ENCODE measurements around the gene KCNMA1.

The KCNMA1 gene

DNA sequence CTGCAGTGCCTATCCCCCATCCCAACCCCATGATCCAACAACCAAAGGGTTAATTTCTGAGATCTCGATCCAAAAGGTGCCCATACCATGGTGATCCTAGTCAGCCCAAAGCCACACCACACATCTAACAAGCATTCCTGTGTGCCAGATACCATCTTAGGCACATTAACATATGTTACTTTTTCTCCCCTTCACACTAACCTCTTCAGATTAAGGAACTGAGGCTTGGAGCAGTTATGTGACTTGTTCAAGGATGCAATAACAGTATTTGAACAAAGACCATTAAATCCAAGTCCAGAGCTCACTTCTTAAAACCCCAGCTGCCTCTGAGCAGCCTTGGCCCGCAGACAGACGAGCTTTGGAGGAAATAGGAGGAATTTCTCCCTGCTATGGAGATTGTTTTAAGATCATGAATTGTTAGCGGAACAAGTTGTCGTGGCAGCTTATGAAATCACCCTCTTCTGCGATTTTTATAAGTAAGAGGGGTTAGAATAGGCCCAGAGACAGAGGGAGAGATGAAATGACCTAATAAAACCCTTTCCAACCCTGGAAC is 327.2 kb downstream of the KCNMA1 start:
- no peak for DNase-seq

DNA sequence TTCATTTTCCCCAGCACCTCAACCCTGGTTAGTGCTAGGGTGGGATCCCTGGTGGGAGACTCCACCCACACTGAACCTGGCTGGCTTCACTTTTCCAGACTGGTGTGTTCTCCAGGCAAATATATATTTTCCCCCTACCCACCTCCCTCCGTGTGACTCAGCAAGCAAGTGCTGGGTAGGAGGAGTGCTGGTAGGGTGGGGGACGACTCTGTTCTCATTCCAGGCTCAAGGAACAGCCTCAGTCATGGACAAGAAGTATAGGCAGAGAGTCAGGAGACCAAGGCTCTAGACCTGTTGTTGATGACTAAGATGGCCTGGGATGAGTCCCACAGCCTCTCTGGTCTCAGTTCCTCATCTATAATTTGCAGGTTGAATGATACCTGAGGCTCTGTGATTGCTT is 328.1 kb downstream of the KCNMA1 start:
- no peak for DNase-seq

DNA sequence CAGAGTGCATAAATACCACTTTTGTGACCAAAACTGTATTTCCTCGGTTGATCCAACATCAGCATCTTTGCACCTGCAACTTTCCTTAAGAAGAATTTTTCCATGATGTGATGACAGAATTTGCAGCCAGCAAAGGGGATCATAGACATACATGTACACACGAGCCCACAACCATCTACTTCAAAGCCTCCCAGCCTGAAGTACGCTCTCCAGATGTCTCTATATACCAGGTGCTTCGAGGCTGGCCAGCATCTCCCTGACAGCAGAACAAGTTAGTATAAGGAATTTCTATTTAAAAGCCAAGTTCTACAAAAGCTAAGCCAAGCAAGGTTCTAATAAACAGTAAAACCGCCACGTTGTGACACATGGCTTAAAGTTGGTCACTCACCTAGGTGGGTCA is 328.5 kb downstream of the KCNMA1 start:
- no peak for DNase-seq

DNA sequence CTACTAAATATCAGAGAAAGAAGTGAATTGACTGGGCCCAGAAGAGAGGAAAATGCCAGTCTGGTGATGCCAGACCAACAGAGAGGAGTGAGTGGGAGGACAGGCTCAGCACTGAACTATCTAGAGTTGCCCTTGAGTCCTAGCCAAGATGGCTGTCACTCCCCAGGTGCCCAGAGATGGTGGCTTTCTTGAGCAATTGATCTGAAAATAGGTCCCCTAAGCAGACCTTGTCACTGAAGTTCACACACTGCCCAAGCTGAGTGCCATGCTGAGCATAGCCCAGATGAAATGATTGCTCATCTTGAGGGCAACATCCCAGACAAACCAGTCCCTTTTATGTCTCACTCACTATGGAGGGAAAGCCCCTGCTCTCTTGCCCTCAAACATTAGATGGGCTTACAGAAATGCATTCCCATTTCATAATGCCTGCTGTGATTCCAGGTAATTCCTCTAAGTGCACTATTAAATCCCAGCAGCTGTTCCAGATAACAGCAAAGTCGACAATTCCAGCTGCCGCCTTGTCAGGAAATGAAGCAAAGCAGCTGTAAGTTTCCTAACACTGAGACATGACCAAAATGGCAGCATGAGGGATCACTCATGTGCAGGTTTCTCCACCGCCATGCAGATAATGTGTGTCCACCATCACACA is 329.4 kb downstream of the KCNMA1 start:
- DNase-seq: no peak

DNA sequence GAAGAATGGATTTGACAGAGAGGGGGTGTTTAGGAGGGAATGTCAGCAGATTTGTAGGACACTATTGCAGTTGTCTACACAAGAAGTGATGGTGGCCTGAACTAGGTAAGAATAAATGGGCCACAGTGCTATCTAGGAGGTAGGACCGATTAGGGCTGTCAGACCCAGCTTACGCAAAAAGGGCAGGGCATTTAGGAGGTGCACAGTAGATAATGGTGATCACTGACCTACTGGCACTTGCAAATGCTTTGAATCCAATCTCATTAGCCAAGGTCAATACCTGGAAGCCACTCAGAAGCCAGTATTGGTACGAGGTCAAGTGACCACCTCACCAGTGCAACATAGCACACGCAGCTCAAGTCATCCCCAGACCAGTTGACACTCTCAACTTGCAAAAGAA is 330.9 kb downstream of the KCNMA1 start:
- no peak for DNase-seq

DNA sequence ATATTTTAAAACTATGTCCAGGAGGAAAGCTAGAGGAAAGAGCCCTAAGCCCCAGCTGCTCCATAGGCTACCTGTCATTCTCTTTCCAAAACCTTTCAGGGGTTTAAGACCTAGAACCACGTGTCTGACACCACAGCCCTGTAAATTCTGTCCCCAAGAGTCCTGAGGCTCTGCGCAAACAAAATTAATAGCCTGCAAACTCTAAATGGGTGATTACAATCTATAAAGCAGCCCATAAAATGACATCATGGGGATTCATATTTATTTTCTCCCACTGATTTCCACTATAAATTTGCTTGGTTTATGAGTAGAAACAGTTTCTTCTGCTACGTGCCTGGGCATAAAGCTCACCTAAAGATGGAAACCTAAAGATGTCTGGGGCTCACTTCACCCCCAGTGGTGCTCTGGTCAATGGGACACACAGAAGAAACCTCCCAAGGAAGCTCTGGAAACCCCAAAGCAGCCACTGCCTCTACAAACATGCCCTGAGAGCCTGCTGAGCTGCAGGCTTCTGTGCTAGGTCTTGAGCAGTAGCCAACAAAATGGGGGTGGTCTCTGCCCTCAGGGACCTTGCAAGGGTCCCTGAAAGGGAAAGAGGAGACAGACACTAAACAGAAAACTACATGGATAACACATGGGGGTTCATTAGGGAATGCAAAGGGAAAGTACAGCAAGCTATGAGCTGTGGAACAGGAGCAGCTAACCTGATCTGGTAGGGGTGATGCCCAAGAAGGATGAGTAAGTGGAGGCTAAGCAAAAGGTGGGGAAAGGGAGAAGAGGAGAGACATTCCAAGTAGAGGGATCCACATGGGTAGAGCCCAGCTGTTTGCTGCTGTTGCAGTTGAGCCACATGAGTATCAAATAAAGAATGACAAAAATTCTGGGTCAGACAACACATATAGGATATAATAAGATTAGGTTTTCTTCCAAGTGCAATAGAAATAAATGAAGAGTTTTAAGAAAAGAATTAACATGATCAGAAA is 331.7 kb downstream of the KCNMA1 start:
- DNase-seq: no peak

DNA sequence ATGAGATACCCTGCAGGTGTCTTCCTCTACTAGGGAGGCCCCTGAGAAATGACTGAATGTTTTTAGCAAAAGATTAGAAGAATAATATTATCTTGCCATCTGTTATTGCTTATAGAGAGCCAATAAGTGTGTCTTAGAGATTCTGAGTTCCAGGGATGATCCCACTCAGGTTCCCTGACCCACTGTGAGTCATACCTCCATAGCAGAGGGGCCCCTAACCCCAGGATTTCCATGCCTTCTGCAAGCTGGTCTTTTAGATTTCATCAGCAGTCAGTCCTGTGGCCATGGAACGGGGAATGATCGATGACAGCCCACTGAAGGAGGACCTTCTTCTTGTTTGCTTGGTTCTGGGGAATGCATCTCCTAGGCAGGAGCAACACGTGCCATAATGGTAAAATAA is 333.4 kb downstream of the KCNMA1 start:
- no peak for DNase-seq

DNA sequence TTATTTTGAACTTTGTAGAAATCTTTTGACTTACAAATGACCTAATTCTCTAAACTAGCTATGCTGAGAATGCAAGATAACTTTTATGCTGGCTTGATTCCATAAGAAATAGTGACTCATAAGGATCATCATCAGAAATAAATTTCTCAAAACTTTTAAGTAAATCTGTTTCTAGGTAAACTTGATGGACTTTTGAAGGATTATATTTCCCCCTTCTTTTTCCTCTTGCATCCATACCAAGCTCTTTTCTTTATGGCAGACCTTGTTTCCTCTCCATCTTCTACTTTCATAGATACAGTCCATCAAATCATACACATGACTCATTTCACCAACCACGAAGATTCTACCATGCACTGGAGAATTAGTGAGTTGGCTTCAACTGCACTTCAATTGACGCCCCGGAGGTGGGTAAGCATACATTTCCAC is 336.3 kb downstream of the KCNMA1 start:
- DNase-seq: no peak

DNA sequence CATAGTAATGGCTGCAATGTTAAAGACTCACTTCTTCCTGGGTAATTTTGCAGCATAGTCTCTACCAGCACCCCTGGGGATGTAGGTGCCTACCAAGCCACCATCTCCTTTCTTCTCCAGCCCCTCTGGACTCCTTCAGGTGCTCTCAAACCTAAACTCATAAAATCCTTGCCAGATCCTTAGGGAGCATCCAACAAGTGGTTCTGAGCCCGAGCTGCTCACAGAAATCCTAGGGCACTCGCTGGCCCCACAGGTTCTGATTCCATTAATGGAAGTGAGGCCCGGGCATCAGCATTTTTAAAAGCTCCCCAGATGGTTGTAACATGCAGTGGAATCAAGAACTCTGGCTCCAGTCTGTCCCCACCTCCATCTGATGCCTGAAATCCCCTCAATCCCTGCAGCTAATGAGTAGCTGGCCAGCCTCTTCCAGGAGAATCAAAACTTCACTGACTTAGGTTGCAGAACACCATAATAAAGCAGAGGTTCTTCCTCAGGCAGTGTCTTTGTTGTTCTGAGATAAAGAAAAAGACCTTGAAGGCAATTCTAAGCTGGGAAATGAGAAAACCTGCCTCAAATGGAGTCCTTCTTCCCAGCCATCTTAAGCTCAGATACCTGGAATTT is 336.8 kb downstream of the KCNMA1 start:
- DNase-seq: no peak

DNA sequence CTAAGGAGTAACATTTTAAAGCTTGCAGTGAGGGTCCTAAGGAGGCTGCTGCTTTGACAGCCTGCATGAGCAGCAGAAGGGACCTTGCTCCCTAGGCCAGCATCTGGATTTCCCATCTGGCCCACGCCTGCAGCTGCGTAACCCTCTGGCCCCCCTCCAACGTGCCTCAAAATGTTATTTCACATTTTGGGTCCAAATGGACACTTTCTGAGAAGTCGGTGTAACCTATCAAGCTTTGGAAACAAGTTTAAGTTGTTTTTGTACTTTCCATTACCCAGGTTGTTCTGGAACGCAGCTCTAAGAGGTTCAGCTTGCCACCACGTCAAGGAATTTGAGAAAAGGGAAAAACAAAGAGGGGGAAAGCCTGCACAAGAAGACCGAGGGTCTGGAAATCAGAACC is 338.3 kb downstream of the KCNMA1 start:
- DNase-seq: no peak

DNA sequence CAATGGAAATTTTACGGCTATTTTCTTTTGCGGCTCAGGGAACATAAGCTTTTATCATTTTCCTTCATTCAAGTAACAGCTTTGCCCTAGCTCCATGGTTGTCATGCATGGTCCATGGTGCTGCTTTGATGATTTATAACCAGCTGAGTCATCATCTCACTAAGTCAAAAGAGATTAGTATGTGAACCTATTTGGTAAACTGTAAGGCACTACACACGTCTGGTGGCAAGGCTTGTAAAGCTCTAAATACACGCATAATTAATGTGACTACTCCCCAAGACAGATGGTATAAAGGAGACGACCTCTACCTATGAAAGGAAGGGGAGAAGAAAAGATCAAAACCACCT is 340.2 kb downstream of the KCNMA1 start:
- no peak for DNase-seq

DNA sequence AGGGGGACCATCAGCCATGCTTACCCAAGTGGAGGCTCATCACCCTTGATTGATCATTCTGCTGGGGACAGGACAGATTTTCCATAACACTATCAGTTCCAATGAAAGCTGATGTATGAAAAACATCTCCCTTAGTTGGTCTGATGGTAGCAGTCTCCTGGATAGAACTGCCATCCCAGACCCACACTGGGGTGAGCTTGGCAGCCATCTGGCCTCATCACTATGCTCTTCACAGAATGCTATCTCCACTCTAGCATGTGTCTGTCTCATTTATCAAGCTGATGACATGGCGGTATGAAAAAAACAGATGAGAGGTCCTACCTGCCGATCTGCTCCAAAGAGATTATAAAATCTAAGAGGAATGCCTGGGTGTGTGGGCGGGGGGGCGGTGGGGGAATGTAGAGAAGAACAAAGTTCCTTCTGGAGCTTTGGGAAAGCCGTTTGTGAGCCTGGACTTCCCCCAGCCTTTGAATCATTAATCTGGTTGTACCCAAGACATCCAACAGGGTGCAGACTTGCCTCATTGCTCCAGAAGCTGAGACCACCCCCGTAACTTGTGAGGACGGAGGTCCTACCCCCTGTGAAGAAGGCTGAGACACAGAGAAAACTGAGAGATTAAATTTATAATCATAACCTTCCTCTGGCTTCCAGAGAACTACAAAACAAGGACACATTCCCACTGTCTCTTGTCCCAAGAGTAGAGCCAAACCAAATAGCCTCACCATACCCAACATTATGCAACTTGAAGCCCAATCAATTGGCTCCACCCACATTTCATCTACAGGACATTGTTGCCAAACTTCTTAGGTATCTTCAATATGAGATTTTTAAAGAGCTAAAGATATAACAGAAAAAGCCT is 340.8 kb downstream of the KCNMA1 start:
- DNase-seq: no peak

DNA sequence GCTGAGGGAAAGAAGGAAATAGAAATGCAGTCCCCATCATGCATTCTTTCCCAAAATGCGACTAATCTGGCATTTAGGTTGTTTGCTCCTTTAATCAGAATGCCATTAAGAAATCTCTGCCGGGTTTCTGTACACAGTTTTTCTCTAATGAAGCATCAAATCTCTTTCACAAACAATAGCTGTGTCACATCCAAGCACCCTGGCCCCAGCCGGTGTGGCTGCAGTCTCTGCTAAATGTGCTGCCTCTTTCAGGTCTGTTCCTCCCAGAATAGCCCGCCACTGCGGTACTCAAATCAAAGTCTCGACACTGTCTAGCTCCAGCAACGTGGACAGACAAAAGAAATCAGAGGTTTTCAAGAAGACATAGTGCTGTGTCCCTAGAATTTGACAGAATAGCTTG is 343.8 kb downstream of the KCNMA1 start:
- no peak for DNase-seq

DNA sequence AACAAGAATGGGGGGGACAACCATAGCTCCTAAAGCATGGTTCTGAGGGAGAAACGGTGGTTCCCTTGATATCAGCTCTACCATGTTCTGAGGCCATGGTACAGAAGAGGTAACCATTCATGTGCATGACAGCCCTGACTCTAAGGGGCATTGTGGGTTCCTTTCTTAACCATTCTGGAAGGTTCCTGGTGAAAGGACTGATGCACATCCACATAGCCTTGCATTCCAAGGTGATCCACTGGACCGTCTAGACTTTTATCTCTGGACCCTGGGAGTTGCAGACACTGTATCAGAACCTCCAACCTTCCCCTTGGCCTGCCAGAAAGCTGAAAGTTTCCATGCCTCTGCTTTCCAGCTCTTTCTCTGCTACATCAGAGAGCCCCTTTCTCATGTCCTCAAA is 344.3 kb downstream of the KCNMA1 start:
- DNase-seq: no peak

DNA sequence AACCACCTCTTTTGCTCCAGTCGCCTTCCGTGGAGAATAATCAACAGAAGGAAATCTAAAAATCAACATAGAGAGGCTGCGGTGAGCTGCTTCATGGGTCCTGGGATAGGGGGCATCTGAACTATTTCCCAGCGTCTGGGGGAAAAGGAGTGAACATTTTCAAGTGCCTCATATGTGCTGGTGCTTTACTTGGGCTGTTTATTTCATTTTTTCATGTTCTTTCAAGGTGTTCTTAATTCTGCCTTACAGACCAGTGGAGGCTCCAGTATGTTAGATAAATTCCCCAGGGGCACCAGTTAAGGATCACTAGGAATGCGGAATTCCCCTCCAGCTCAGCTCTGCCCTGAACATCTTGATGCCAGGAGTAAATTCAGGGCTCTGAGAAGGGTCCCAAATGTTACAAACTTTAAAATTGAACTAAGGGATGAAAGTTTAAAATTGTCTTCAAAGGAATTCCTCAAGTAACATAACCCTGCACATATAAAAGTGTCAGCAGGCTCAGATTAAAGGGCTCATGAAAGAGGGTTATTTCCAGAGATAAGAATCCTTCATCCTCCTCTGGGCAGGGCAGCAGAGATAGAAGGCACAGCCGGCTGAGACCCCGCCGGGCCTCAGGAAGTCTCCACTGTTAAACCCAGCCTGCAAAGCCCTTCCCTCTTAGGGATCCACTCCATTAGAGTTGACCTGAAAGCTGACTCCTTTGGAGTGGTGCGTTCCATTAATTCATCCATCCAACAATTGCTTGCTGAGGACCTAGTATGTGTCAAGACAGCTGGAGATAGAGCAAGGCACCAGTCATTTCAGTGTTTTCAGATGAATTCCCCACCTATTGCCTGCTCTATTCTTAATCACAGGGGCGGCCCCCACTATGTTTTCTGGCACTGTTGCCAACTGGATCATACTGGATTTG is 345.8 kb downstream of the KCNMA1 start:
- DNase-seq: no peak

DNA sequence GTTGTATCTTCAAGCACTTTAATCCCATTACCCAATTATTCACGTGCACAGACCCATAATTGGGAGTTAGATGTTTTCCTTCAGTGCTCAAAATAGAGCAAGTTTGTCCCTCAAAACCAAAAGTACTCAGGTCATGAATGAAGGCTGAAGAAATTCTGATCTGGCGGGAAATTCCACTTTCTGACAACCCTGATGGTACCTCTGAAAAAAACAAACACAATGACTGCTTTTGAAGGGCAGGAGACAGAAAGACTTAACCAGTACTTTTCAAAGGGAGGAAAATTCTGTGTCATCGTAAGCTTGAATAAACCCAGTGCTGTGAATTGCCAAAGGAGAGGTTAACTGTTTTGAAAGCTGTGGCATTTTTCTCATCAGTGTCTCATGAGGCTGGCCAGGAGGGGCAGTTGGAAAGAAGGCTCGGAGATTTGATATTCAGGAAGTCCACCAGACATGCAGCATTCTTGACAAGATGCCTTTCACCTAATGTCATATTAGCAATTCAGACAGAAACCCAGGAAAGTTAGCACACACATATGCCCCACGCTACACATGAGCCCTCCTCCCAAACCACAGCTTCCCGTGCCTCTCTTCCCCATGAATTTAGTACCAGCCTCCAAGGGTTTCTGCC is 347.0 kb downstream of the KCNMA1 start:
- DNase-seq: no peak

DNA sequence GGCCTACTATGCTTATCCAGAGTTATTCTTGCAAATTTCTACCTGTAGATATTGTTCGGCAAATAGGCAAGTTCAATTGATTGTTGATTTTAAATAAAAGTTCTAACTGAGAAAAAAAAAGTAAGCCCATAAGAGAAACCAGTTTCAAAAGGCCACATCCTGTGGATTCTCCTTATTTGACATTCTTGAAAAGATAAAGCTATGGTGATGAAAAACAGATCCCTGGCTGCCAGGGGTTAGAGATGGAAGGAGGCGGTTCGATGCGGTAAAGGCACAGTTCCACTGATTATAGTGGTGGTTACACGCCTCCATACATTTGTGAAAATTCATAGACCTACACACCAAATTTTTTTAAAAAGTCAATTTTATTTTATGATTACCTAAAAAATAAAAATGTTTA is 347.8 kb downstream of the KCNMA1 start:
- DNase-seq: no peak

DNA sequence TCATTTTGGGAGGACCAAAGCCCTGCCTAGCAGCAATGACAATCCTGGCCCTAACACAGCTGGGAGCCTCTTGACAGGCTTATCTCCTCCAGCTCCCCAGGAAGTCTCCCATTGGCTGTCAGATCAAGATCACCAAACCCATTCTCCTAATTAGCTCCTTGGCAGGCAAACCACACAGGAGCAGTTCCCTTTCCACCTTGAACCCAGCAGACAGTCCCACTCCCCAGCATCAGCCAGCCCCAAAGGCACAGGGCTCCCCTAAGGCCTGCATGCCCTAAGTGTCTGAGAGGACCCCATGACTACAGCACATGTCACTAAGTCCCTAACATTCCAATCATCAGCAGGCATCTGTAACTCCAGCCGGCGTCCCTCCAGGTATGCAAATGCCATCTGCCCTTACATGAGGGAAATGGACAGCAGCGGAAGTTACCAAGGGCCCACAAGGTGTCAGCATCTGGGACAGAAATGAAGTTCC is 348.5 kb downstream of the KCNMA1 start:
- DNase-seq: no peak

DNA sequence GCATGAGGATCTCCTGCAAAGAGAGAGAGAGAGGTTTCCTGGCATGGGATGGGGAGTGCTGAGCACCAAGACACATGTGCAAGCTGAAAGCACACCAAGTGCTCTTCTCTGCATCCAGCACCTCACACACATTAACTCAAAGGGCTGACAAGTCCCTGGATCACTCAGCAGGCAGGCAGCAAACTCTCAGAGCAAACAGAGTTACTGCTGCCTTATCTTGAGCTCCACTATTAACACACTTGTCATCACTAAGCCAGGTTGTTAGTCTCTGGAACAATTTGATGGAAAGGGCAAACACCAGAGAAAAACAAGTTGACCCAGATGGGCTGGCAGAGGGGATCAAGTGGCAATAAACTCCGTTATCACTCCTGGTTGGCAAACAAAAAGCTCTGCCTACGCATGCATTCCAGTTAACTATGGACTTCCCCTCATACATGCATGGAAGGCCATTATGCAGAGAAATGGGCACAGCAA is 349.9 kb downstream of the KCNMA1 start:
- no peak for DNase-seq

All from effector CD8-positive, alpha-beta T cell (primary cell).